SK-N-MC (cell line): ENCODE results near the gene GDE1.

ENCODE experiments used
- DNase-seq: peaks from one replicate; pipeline ENCODE4 v3.0.0-alpha.2; 2011; ENCODE audit warnings: low read depth, low spot score
- H3K27ac ChIP-seq: fragments of 200-600 bp; sonication (generic); 2 replicates; pipeline ENCODE4 v1.5.1; 2016; ENCODE audit warnings: mixed run types
- H3K36me3 ChIP-seq: fragments of 200-600 bp; sonication (generic); 2 replicates; pipeline ENCODE4 v1.6.1; 2017; ENCODE audit warnings: antibody characterized with exemption, low read length, mixed read lengths; ENCODE audit not compliant: insufficient read depth
- H3K4me3 ChIP-seq: fragments of 200-600 bp; sonication (generic); 2 replicates; pipeline ENCODE4 v1.5.1; 2016
- H3K9ac ChIP-seq: fragments of 200-600 bp; sonication (generic); 2 replicates; pipeline ENCODE4 v1.8.0; 2017; ENCODE audit warnings: mixed run types, mixed read lengths; ENCODE audit not compliant: insufficient read length
- H3K9me3 ChIP-seq: fragments of 200-600 bp; sonication (generic); 2 replicates; pipeline ENCODE4 v1.6.1; 2017; ENCODE audit warnings: low read depth, mild to moderate bottlenecking, antibody characterized with exemption, low read length, moderate library complexity, mixed read lengths
- EZH2 ChIP-seq: fragments of 200-600 bp; sonication (generic); IDR thresholded peaks from one replicate; pipeline ENCODE4 v1.6.1; 2017; ENCODE audit warnings: antibody characterized with exemption
- FOXP2 ChIP-seq: optimal IDR thresholded peaks from 2 replicates; pipeline ENCODE3; 2011; ENCODE audit warnings: mild to moderate bottlenecking, moderate library complexity; ENCODE audit not compliant: insufficient read depth; ENCODE audit errors: extremely low read length, control extremely low read depth
- POLR2AphosphoS5 ChIP-seq: IDR thresholded peaks from 2 replicates; pipeline ENCODE4 v1.6.1; 2012; ENCODE audit warnings: mild to moderate bottlenecking, low read depth, low read length, borderline replicate concordance

The GDE1 gene

GRCh38 chr16:19474617-19475016 lies 47.3 kb downstream of the GDE1 start:
- Histone ChIP-seq H3K36me3 (no peaks in the 10 kb centered on the region), H3K4me3 (no peak overlapping the region), H3K9ac (no peak overlapping the region), H3K27ac (no peak overlapping the region), H3K9me3 (no peaks in the 10 kb centered on the region)
- TF ChIP-seq POLR2AphosphoS5 (no peak), FOXP2 (no peak), EZH2 (no peak)
- DNase-seq, result no peak

GRCh38 chr16:19472482-19472881 lies 49.4 kb downstream of the GDE1 start:
- Histone ChIP-seq H3K36me3 (no peaks in the 10 kb centered on the region), H3K9ac (no peak overlapping the region), H3K9me3 (no peaks in the 10 kb centered on the region), H3K4me3 (no peak overlapping the region), H3K27ac (no peak overlapping the region)
- no peak for TF ChIP-seq POLR2AphosphoS5
- no peak for TF ChIP-seq EZH2
- no peak for TF ChIP-seq FOXP2
- DNase-seq, result no peak

DNA sequence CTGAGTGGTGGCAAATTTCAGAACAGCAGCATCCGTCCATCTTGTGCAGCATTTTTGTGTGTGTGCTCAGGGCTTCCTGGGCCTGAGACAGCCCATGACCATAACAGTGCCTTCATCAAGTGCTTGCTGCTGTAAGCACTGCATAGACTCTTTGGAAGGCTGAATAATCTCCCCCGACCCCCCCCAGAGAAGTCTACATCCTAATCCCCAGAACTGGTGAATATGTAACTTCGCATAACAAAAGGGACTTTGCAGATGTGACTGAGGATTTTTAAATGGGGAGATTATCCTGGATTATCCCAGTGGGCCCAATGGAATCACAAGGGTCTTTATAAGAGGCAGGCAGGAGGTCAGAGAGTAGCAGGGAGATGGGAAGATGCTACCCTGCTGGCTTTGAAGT lies 53.6 kb downstream of the GDE1 start:
- DNase-seq, result no peak
- Histone ChIP-seq H3K36me3 (no peaks in the 10 kb centered on the region), H3K27ac (no peak overlapping the region), H3K9me3 (no peaks in the 10 kb centered on the region), H3K4me3 (no peak overlapping the region), H3K9ac (no peak overlapping the region)
- TF ChIP-seq POLR2AphosphoS5, result no peak
- TF ChIP-seq EZH2, result no peak
- no peak for TF ChIP-seq FOXP2

DNA sequence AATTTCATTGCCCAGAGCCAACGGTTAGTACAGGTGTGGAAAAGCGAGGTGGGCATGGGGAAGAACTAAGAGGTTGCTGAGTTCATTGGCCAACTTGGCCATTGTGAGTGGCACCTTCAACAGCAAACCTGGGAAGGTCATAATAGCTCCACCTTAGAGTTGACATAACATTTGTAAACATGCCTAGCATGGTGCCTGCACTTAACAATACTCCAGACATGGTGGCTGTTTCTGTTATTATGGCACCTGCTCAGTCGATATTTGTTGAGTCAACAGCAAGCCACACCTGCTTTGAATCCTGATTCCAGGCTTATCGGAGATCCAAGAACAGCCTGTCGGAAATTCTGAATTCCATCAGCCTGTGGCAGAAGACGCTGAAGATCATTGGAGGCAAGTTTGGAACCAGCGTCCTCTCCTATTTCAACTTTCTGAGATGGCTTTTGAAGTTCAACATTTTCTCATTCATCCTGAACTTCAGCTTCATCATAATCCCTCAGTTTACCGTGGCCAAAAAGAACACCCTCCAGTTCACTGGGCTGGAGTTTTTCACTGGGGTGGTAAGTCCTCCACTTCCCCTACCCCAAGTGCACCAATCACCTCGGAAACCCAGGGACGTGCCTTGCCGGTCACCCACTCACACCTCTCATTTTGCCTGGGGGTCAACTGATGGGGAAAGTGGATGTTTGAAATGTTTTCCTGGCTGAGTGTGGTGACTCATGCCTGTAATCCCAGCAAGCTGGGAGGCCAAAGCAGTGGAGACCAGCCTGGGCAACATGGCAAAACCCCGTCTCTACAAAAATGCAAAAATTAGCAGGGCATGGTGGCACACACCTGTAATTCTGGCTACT lies 58.2 kb downstream of the GDE1 start:
- Histone ChIP-seq H3K9me3 (no peaks in the 10 kb centered on the region), H3K36me3 (no peaks in the 10 kb centered on the region), H3K27ac (peak overlapping the region; percentile 87), H3K4me3 (no peak overlapping the region), H3K9ac (no peak overlapping the region)
- TF ChIP-seq EZH2 (no peak), FOXP2 (no peak), POLR2AphosphoS5 (no peak)
- DNase-seq, result no peak

- no peak for DNase-seq
- H3K27ac ChIP-seq, result no peak overlapping the region
- no peak overlapping the region for H3K4me3 ChIP-seq
- no peak overlapping the region for H3K9ac ChIP-seq
- no peak for TF ChIP-seq FOXP2
- no peak for TF ChIP-seq EZH2
- TF ChIP-seq POLR2AphosphoS5, result no peak
- no peaks in the 10 kb centered on the region for H3K36me3 ChIP-seq
- H3K9me3 ChIP-seq, result no peaks in the 10 kb centered on the region
Measured at GRCh38 chr16:19460397-19460796, 61.5 kb downstream of the GDE1 start.

DNA sequence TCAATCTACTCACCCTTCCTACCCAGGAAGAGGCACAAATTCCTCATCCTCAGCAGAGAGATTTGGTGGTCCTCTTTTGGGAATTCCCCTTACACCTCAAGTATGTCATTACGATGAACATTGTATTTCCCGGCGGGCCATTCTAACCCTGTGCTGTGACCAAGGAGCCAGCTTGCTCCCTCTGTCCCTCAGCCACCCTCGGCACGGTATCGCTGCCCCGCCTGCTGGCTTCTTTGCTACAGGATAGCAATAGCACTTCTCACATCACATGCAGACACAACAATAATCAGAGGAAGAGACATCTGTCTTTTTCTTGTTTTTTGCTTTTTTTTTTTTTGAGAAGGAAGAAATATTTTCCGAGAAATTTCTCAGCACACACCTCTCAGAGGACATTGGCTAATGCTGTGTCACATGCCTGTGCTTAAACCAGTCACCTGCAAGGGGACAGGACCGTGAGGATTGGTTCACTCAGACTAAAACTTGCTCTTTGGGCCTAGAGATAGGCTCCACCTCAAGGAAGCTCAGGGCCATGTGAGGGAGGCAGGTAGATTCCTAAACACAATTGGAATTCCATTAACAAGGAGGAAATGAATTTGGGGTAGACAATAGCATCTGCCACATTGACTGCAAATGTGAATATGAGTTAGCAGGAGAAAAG lies 63.0 kb downstream of the GDE1 start:
- no peak for TF ChIP-seq EZH2
- no peak for TF ChIP-seq POLR2AphosphoS5
- no peak for TF ChIP-seq FOXP2
- no peaks in the 10 kb centered on the region for H3K9me3 ChIP-seq
- no peak overlapping the region for H3K9ac ChIP-seq
- H3K36me3 ChIP-seq, result no peaks in the 10 kb centered on the region
- DNase-seq, result no peak
- no peak overlapping the region for H3K4me3 ChIP-seq
- H3K27ac ChIP-seq, result no peak overlapping the region
